PFSK-1 (cell line): ENCODE measurements around the gene KDM7A.

Experiments used
- POLR2AphosphoS5 ChIP-seq: IDR thresholded peaks from 2 replicates; pipeline ENCODE4 v1.6.1; 2012; ENCODE audit warnings: low read depth, mild to moderate bottlenecking, control low read depth, low read length, moderate library complexity
- SIN3A ChIP-seq: IDR thresholded peaks from 2 replicates; pipeline ENCODE4 v1.6.1; 2012; ENCODE audit warnings: mild to moderate bottlenecking, low read length, moderate library complexity, borderline replicate concordance; ENCODE audit not compliant: insufficient read depth
- TF ChIP-seq, protein P1 (sequence below), 2 experiments: IDR thresholded peaks; 2 replicates each; pipeline versions ENCODE4 v1.6.1 to v1.8.0; 2011 to 2012; ENCODE audit warnings: low read depth in 2 of 2, low read length in 2 of 2, control low read depth in 1 of 2, inconsistent platforms in 1 of 2, mild to moderate bottlenecking in 1 of 2, moderate library complexity in 1 of 2; ENCODE audit not compliant: insufficient read depth in 1 of 2

- no peak for TF ChIP-seq POLR2AphosphoS5
- TF ChIP-seq, protein P1, sequence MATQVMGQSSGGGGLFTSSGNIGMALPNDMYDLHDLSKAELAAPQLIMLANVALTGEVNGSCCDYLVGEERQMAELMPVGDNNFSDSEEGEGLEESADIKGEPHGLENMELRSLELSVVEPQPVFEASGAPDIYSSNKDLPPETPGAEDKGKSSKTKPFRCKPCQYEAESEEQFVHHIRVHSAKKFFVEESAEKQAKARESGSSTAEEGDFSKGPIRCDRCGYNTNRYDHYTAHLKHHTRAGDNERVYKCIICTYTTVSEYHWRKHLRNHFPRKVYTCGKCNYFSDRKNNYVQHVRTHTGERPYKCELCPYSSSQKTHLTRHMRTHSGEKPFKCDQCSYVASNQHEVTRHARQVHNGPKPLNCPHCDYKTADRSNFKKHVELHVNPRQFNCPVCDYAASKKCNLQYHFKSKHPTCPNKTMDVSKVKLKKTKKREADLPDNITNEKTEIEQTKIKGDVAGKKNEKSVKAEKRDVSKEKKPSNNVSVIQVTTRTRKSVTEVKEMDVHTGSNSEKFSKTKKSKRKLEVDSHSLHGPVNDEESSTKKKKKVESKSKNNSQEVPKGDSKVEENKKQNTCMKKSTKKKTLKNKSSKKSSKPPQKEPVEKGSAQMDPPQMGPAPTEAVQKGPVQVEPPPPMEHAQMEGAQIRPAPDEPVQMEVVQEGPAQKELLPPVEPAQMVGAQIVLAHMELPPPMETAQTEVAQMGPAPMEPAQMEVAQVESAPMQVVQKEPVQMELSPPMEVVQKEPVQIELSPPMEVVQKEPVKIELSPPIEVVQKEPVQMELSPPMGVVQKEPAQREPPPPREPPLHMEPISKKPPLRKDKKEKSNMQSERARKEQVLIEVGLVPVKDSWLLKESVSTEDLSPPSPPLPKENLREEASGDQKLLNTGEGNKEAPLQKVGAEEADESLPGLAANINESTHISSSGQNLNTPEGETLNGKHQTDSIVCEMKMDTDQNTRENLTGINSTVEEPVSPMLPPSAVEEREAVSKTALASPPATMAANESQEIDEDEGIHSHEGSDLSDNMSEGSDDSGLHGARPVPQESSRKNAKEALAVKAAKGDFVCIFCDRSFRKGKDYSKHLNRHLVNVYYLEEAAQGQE (IDR thresholded peaks at IDR 0.05; ENCODE audit: insufficient read depth in 1 of 2, low read depth in 2 of 2, low read length in 2 of 2) = no peak
- no peak for TF ChIP-seq SIN3A
Measured at GRCh38 chr7:140039896-140040295, 136.9 kb downstream of the KDM7A start.
